ENCODE data around the gene LMOD1.

LMOD1 gene

DNA sequence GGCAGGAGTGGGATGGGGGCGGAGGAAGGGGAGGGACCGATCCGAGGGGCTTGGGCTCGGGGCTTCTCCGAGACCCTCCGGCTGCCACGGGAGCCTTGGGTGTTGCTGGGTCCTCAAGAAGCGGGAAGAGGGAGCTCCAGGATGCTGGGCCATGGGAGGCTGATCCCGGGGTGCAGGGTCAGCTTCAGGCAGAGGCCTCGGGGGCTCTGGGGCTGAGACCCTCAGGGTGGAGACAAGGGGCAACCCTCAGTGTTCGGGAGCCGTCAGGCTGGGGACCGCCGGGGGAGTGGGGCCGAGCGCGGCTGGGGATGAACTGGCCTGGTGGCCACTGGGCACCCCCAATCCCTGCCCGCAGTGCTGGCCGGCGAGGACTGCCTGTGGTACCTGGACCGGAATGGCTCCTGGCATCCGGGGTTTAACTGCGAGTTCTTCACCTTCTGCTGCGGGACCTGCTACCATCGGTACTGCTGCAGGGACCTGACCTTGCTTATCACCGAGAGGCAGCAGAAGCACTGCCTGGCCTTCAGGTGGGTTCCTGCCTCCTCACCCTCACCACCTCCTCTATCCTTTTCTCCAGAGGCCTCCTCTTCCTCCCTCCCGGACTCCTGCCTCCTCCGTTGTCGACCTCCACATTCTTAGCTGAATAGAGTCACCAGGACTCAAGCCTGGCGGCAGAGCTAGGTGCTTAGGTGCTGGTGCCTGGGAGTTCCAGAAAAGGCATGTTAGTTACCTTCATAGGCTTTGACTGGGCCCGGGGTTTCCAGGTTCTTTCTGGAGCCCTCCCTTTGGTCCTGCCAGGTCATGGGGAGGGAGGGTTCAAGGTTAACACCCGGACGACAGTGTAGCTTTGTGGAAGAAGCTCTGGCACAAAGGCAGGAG lies 57.0 kb downstream of the LMOD1 start:
- H2BK12ac ChIP-seq (ENCODE audit: low read length): no peak overlapping the region
- H2AK5ac ChIP-seq (ENCODE audit: low read depth, low read length): no peak overlapping the region
- H3K18ac ChIP-seq (ENCODE audit: low read length): peak overlapping the region; percentile 92
- peak; percentile 17 for DNase-seq (ENCODE audit: low spot score)
- H3K4me1 ChIP-seq (ENCODE audit: control insufficient read depth in 2 of 2, insufficient read depth in 1 of 2, low read depth in 1 of 2, low read length in 2 of 2): peaks cover 10 to 11% of the 10 kb centered on the region in 2 donors
- H3K23ac ChIP-seq (ENCODE audit: low read depth, low read length, poor library complexity): no peak overlapping the region
- H2AFZ ChIP-seq (ENCODE audit: low read length): peak overlapping the region; percentile 97
- no peak overlapping the region for H2BK120ac ChIP-seq (ENCODE audit: low read depth, low read length)
- H3K4me2 ChIP-seq (ENCODE audit: insufficient read depth, low read length, poor library complexity, severe bottlenecking): peak overlapping the region; percentile 98
- no peaks in the 10 kb centered on the region for H3K9me3 ChIP-seq (replicated peaks in 1 of 2; ENCODE audit: control insufficient read depth in 2 of 2, insufficient read depth in 1 of 2, low read depth in 1 of 2, low read length in 2 of 2)
- H3K27ac ChIP-seq (replicated peaks; ENCODE audit: low read length): no peak overlapping the region
- H3K36me3 ChIP-seq (replicated peaks in 1 of 2; ENCODE audit: control insufficient read depth in 2 of 2, insufficient read depth in 2 of 2, low read length in 2 of 2): no peaks in the 10 kb centered on the region
- H3K4ac ChIP-seq (ENCODE audit: low read length): no peak overlapping the region
- no CpG with 5 or more reads among the region's 33 CpGs for WGBS, 2 donors (ENCODE audit: extremely low coverage in 2 of 2, insufficient read length in 2 of 2, insufficient replicate concordance in 1 of 2)
- H3K27me3 ChIP-seq (ENCODE audit: control insufficient read depth in 3 of 3, insufficient read depth in 3 of 3, low read depth in 1 of 3, low read length in 3 of 3): peaks cover 0 to 66% (median 6%) of the 10 kb centered on the region in 3 experiments
- H4K8ac ChIP-seq (ENCODE audit: low read depth, low read length): no peak overlapping the region
- peak overlapping the region; percentile 35 for H2BK5ac ChIP-seq (ENCODE audit: low read length)
- peak overlapping the region; percentile 2 for H2BK15ac ChIP-seq (ENCODE audit: low read length)
- H3K79me1 ChIP-seq (ENCODE audit: low read depth, low read length): peaks cover 2% of the 10 kb centered on the region
- H3K9ac ChIP-seq (ENCODE audit: low read depth, low read length, poor library complexity): peak overlapping the region; percentile 90
- H4K91ac ChIP-seq (ENCODE audit: low read depth, low read length, poor library complexity): no peak overlapping the region
- H3K14ac ChIP-seq (ENCODE audit: low read length): peak overlapping the region; percentile 78
- H3K4me3 ChIP-seq (ENCODE audit: low read length in 2 of 2): peak overlapping the region; percentile 44 to 88

DNA sequence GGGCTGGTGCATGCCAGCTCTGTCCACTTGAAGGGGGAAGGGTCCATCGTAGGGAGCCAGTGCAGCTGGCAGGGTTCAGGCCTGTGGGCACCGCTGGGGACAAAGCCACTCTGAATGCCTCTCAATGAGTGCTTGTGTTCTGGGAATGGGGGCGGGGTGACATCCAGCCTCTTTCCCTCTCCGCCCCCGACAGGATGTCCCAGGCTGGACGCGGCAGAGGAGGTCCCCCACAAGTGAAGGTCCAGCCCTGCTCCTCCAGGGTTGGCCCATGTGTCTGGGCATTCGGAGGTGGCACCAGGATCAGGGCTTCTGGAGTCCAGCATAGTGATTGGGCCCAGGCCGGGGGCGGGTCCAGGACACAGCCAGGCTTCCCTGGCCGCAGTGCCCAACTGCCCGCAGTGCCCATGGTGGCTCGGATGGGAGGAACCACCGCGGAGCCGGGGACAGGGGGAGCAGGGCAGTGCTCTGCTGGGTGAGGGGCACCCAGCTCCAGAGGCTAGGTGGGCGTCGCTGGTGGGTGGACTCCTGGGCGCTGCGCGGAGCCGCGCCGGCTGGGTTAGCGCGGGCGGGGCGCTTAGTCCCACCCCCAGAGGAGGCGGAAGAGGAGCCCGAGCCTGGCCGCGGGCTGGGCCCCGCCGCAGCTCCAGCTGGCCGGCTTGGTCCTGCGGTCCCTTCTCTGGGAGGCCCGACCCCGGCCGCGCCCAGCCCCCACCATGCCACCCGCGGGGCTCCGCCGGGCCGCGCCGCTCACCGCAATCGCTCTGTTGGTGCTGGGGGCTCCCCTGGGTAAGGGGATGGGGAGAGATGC lies 57.9 kb downstream of the LMOD1 start, which contains the start of gene SHISA4:
Gene SHISA4 (plus strand): TSS at position 617 of the 808 bp plus-strand sequence. CDS start 97 bp downstream, at position 714.
- peak; percentile 23 for DNase-seq (ENCODE audit: low spot score)
- WGBS, 2 donors (ENCODE audit: extremely low coverage in 2 of 2, insufficient read length in 2 of 2, insufficient replicate concordance in 1 of 2): no CpG with 5 or more reads among the region's 49 CpGs

DNA sequence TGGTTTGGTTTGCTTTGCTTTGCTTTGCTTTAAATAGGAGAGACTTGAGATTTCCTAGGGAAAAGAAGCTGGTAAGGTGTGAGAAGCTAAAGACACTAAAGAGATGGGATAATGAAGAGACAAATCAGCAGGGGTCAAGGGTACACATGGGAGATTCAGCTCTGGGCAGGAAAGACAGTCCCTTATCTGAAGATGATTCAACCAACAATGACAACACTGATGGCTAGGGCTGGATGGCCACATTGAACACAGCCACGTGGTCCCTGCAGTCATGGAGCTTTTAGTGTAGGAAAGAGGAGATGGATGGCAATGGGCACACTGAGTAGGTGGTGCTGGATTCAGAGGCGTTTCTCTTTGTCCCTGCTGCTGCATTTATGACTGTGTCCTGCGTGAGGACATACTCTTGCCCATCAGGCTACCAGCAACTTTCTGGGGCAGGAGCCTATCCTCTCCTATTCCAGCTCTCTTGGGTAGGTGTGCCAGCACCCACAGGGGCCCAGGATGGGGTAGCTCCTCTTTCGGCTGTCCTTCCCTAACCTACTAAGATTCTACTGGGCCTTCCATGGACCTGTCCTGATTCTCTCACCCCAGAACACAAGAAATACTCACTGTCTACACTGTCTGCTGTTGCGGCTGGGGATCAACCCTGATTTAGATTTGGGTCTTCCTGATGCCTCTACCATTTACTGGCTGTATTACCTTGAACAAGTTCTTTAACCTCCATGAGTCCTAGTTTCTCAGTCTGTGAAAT lies 59.1 kb downstream of the LMOD1 start:
- Histone ChIP-seq H4K8ac (ENCODE audit: low read depth, low read length) (no peak overlapping the region), H3K4me2 (ENCODE audit: insufficient read depth, low read length, poor library complexity, severe bottlenecking) (no peak overlapping the region), H2BK15ac (ENCODE audit: low read length) (no peak overlapping the region), H2AFZ (ENCODE audit: low read length) (no peak overlapping the region), H3K9me3 (replicated peaks in 1 of 2; ENCODE audit: control insufficient read depth in 2 of 2, insufficient read depth in 1 of 2, low read depth in 1 of 2, low read length in 2 of 2) (no peaks in the 10 kb centered on the region), H3K4me3 (ENCODE audit: low read length in 2 of 2) (no peak overlapping the region), H2BK5ac (ENCODE audit: low read length) (no peak overlapping the region), H3K4me1 (ENCODE audit: control insufficient read depth in 2 of 2, insufficient read depth in 1 of 2, low read depth in 1 of 2, low read length in 2 of 2) (peaks cover 9 to 11% of the 10 kb centered on the region in 2 donors), H3K36me3 (replicated peaks in 1 of 2; ENCODE audit: control insufficient read depth in 2 of 2, insufficient read depth in 2 of 2, low read length in 2 of 2) (no peaks in the 10 kb centered on the region), H2AK5ac (ENCODE audit: low read depth, low read length) (no peak overlapping the region), H2BK120ac (ENCODE audit: low read depth, low read length) (no peak overlapping the region), H3K14ac (ENCODE audit: low read length) (no peak overlapping the region), H4K91ac (ENCODE audit: low read depth, low read length, poor library complexity) (no peak overlapping the region), H2BK12ac (ENCODE audit: low read length) (no peak overlapping the region), H3K79me1 (ENCODE audit: low read depth, low read length) (peaks cover 2% of the 10 kb centered on the region), H3K23ac (ENCODE audit: low read depth, low read length, poor library complexity) (no peak overlapping the region), H3K9ac (ENCODE audit: low read depth, low read length, poor library complexity) (no peak overlapping the region), H3K27me3 (ENCODE audit: control insufficient read depth in 3 of 3, insufficient read depth in 3 of 3, low read depth in 1 of 3, low read length in 3 of 3) (peaks cover 0 to 63% (median 6%) of the 10 kb centered on the region in 3 experiments), H3K27ac (replicated peaks; ENCODE audit: low read length) (no peak overlapping the region), H3K4ac (ENCODE audit: low read length) (no peak overlapping the region), H3K18ac (ENCODE audit: low read length) (no peak overlapping the region)
- no CpG with 5 or more reads among the region's 5 CpGs for WGBS, 2 donors (ENCODE audit: extremely low coverage in 2 of 2, insufficient read length in 2 of 2, insufficient replicate concordance in 1 of 2)
- DNase-seq (ENCODE audit: low spot score): no peak

More for the DNA sequence above, 57.9 kb downstream of the LMOD1 start, which contains the start of gene SHISA4:
- Histone ChIP-seq H4K8ac (ENCODE audit: low read depth, low read length) (no peak within 1 kb of the TSS), H3K4me3 (ENCODE audit: low read length in 2 of 2) (peak within 1 kb of the TSS; percentile 44 to 88), H3K9me3 (replicated peaks in 1 of 2; ENCODE audit: control insufficient read depth in 2 of 2, insufficient read depth in 1 of 2, low read depth in 1 of 2, low read length in 2 of 2) (no peaks in the 10 kb centered on the region), H3K4ac (ENCODE audit: low read length) (no peak within 1 kb of the TSS), H3K9ac (ENCODE audit: low read depth, low read length, poor library complexity) (peak within 1 kb of the TSS; percentile 90), H2BK5ac (ENCODE audit: low read length) (peak within 1 kb of the TSS; percentile 35), H3K79me1 (ENCODE audit: low read depth, low read length) (peaks cover 2% of the 10 kb centered on the region), H3K4me2 (ENCODE audit: insufficient read depth, low read length, poor library complexity, severe bottlenecking) (peak within 1 kb of the TSS; percentile 98), H3K27ac (replicated peaks; ENCODE audit: low read length) (no peak within 1 kb of the TSS), H2AFZ (ENCODE audit: low read length) (peak within 1 kb of the TSS; percentile 97), H2BK12ac (ENCODE audit: low read length) (no peak within 1 kb of the TSS), H2AK5ac (ENCODE audit: low read depth, low read length) (no peak within 1 kb of the TSS), H3K18ac (ENCODE audit: low read length) (peak within 1 kb of the TSS; percentile 92), H2BK15ac (ENCODE audit: low read length) (peak within 1 kb of the TSS; percentile 60), H3K23ac (ENCODE audit: low read depth, low read length, poor library complexity) (peak within 1 kb of the TSS; percentile 80), H4K91ac (ENCODE audit: low read depth, low read length, poor library complexity) (peak within 1 kb of the TSS; percentile 44), H3K14ac (ENCODE audit: low read length) (peak within 1 kb of the TSS; percentile 78), H3K4me1 (ENCODE audit: control insufficient read depth in 2 of 2, insufficient read depth in 1 of 2, low read depth in 1 of 2, low read length in 2 of 2) (peaks cover 9 to 11% of the 10 kb centered on the region in 2 donors), H2BK120ac (ENCODE audit: low read depth, low read length) (no peak within 1 kb of the TSS), H3K36me3 (replicated peaks in 1 of 2; ENCODE audit: control insufficient read depth in 2 of 2, insufficient read depth in 2 of 2, low read length in 2 of 2) (no peaks in the 10 kb centered on the region), H3K27me3 (ENCODE audit: control insufficient read depth in 3 of 3, insufficient read depth in 3 of 3, low read depth in 1 of 3, low read length in 3 of 3) (peaks cover 0 to 66% (median 6%) of the 10 kb centered on the region in 3 experiments)
